ENCODE results near the gene LRRC52.

DNA sequence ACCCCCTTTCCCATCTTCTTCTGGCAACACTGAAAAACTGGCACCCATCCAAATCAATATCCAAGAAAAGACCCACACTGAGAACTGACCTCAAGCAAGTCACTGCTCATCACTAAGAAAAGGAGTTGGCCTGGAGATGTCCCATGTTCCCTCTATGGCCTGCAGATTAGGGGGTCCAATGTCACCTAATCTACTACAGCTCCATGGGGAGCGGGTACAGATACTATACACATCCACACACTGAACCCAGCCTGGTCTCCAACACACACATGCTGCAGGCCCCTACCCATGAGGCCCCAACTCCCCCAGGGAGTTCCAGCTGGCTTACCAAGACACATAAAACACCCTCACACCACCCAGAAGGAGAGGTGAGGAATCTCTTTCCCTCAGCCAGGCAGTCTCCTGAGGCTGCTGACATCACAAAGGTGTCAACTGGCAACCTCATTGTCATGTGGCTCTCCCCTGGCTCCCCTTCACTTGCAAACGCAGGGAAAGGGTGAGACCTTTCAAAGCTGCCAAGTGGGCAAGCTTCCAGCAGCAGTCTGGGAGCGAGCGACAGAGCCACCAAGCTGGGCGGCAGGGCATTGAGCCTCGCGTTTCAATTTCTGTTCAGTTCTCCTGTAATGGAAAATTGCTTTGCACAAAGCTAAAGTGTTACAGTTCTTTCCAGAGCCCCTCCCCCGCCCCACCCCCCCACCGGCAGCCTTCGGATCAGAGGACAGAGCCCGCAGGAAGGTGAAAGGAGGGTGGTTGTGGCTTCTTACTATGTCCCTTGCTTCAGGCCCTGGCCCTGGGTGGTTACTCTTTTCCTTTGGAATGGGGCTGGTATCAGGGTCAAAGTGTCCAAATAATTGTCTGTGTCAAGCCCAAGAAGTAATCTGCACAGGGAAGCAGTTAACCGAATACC lies at the start of gene LRRC52:
- TF ChIP-seq, protein P1, sequence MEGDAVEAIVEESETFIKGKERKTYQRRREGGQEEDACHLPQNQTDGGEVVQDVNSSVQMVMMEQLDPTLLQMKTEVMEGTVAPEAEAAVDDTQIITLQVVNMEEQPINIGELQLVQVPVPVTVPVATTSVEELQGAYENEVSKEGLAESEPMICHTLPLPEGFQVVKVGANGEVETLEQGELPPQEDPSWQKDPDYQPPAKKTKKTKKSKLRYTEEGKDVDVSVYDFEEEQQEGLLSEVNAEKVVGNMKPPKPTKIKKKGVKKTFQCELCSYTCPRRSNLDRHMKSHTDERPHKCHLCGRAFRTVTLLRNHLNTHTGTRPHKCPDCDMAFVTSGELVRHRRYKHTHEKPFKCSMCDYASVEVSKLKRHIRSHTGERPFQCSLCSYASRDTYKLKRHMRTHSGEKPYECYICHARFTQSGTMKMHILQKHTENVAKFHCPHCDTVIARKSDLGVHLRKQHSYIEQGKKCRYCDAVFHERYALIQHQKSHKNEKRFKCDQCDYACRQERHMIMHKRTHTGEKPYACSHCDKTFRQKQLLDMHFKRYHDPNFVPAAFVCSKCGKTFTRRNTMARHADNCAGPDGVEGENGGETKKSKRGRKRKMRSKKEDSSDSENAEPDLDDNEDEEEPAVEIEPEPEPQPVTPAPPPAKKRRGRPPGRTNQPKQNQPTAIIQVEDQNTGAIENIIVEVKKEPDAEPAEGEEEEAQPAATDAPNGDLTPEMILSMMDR (IDR thresholded peaks at IDR 0.05) = no peak
- no peak for TF ChIP-seq POLR2AphosphoS5 (IDR thresholded peaks at IDR 0.05)
- no peak for TF ChIP-seq POLR2A (IDR thresholded peaks at IDR 0.05)
- TF ChIP-seq EP300 (IDR thresholded peaks at IDR 0.05) = no peak

Measured in gastroesophageal sphincter (tissue), 3 donors.